K562 (cell line): ENCODE results near the gene GEMIN4. TPM values are rescaled to one million over a fixed set of nuclear protein-coding genes. Genes with fewer than 3 reads are reported as not detected.

ENCODE experiments used
- E2F6 ChIP-seq, 2 experiments: IDR thresholded peaks; 2 replicates each; pipeline ENCODE4 v1.6.1; 2011; ENCODE audit warnings: borderline replicate concordance in 1 of 2, control low read depth in 1 of 2, low read depth in 1 of 2, low read length in 1 of 2, mild to moderate bottlenecking in 1 of 2, mixed read lengths in 1 of 2, moderate library complexity in 1 of 2; ENCODE audit not compliant: insufficient read depth in 1 of 2, insufficient read length in 1 of 2, poor library complexity in 1 of 2, severe bottlenecking in 1 of 2; ENCODE audit errors: extremely low read depth in 1 of 2
- ETS2 ChIP-seq: IDR thresholded peaks from 2 replicates; pipeline ENCODE4 v1.6.1; 2016; ENCODE audit warnings: borderline replicate concordance, missing genetic modification characterization, mild to moderate bottlenecking, moderate library complexity, missing compliant biosample characterization; ENCODE audit not compliant: poor library complexity, severe bottlenecking
- ETV1 ChIP-seq: fragments of 450-650 bp; conservative IDR thresholded peaks from 2 replicates; pipeline ENCODE4 v1.6.1; 2016; ENCODE audit warnings: missing genetic modification characterization, control low read depth, low read depth, missing compliant biosample characterization
- HIVEP1 ChIP-seq: fragments of 250-450 bp; sonication (Bioruptor Pico); IDR thresholded peaks from 2 replicates; pipeline ENCODE4 v1.4.0; 2020; ENCODE audit warnings: mild to moderate bottlenecking
- ID3 ChIP-seq, 2 experiments: fragments of 250-450 bp in 1 of 2; fragments of 450-650 bp in 1 of 2; sonication (Bioruptor Pico) in 1 of 2; IDR thresholded peaks; 2 replicates each; pipeline versions ENCODE4 v1.6.1 to v1.8.0; 2016 to 2021; ENCODE audit warnings: mild to moderate bottlenecking in 2 of 2, moderate library complexity in 2 of 2, missing compliant biosample characterization in 1 of 2, missing genetic modification characterization in 1 of 2
- POLR2A ChIP-seq: fragments of 450-650 bp; conservative IDR thresholded peaks from 2 replicates; pipeline ENCODE4 v1.6.1; 2016
- SRSF7 ChIP-seq: fragments of 200-400 bp; formaldehyde crosslinking; optimal IDR thresholded peaks from 2 replicates; pipeline ENCODE3; 2017; ENCODE audit warnings: mild to moderate bottlenecking, low read depth, low read length
- ZNF324 ChIP-seq: fragments of 250-450 bp; sonication (Bioruptor Pico); IDR thresholded peaks from 2 replicates; pipeline ENCODE4 v1.4.0; 2020; ENCODE audit warnings: mild to moderate bottlenecking
- ZNF507 ChIP-seq: conservative IDR thresholded peaks from 2 replicates; pipeline ENCODE4 v1.6.1; 2017; ENCODE audit warnings: missing genetic modification characterization, missing compliant biosample characterization
- polyA plus RNA-seq, 8 experiments: library from polyadenylated mRNA; depleted of rRNA in 4 of 8; stranded (reverse) in 5 of 8; unstranded in 3 of 8; fragments of >200 nt; fragmentation: Nextera tagmentation in 2 of 8; fragmentation: Illumina TruSeq in 1 of 8; extraction: Ambion mirVana in 2 of 8; extraction: Trizol in 1 of 8; gene quantifications; 2 replicates each; pipeline versions ENCODE4 v1.2.1 to v1.2.3, GENCODE V29; 2011 to 2014; ENCODE audit warnings: inconsistent platforms in 1 of 8, missing spikeins in 1 of 8
- total RNA-seq, 7 experiments: library from RNA; depleted of rRNA in 6 of 7; stranded (reverse); fragments of >200 nt in 6 of 7; fragmentation: Illumina TruSeq in 2 of 7; extraction: Trizol in 2 of 7; gene quantifications; 2 replicates each; pipeline versions ENCODE4 v1.2.1 to v1.2.3, GENCODE V29; 2011 to 2021; ENCODE audit warnings: low replicate concordance in 1 of 7
- TF ChIP-seq, protein P1 (sequence below): fragments of 450-650 bp; IDR thresholded peaks from 2 replicates; pipeline ENCODE4 v1.6.1; 2016; ENCODE audit warnings: mild to moderate bottlenecking
- TF ChIP-seq, protein P2 (sequence below): fragments of 250-450 bp; sonication (Bioruptor Pico); IDR thresholded peaks from 2 replicates; pipeline ENCODE4 v1.5.0; 2021; ENCODE audit warnings: mild to moderate bottlenecking, moderate library complexity

GEMIN4 gene
- total and polyA plus RNA-seq, 9 of the 15 experiments (the other 6 are each of a cell fraction or from before 2014, with no cell fraction given): 1.8 to 42.5 (median 10.8) TPM

GRCh38 chr17:798246-798645 is 46.2 kb upstream of the GEMIN4 start (continued):
- TF ChIP-seq, protein P1, sequence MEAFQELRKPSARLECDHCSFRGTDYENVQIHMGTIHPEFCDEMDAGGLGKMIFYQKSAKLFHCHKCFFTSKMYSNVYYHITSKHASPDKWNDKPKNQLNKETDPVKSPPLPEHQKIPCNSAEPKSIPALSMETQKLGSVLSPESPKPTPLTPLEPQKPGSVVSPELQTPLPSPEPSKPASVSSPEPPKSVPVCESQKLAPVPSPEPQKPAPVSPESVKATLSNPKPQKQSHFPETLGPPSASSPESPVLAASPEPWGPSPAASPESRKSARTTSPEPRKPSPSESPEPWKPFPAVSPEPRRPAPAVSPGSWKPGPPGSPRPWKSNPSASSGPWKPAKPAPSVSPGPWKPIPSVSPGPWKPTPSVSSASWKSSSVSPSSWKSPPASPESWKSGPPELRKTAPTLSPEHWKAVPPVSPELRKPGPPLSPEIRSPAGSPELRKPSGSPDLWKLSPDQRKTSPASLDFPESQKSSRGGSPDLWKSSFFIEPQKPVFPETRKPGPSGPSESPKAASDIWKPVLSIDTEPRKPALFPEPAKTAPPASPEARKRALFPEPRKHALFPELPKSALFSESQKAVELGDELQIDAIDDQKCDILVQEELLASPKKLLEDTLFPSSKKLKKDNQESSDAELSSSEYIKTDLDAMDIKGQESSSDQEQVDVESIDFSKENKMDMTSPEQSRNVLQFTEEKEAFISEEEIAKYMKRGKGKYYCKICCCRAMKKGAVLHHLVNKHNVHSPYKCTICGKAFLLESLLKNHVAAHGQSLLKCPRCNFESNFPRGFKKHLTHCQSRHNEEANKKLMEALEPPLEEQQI: no peak
- TF ChIP-seq ID3 (CRISPR knock-in tag; IDR thresholded peaks at IDR 0.05): no peak
- no peak for TF ChIP-seq ID3 (tag; IDR thresholded peaks at IDR 0.05)
- no peak for TF ChIP-seq POLR2A
- TF ChIP-seq ETS2: no peak
- no peak for TF ChIP-seq ZNF507 (tag)
- no peak for TF ChIP-seq E2F6 (IDR thresholded peaks at IDR 0.05; ENCODE audit: borderline replicate concordance in 1 of 2, extremely low read depth in 1 of 2, insufficient read depth in 1 of 2, insufficient read length in 1 of 2, low read depth in 1 of 2, low read length in 1 of 2, poor library complexity in 1 of 2, severe bottlenecking in 1 of 2)
- no peak for TF ChIP-seq ZNF324
- no peak for TF ChIP-seq HIVEP1 (CRISPR knock-in tag)
- TF ChIP-seq SRSF7: no peak
- TF ChIP-seq ETV1 (tag): no peak
- TF ChIP-seq, protein P2, sequence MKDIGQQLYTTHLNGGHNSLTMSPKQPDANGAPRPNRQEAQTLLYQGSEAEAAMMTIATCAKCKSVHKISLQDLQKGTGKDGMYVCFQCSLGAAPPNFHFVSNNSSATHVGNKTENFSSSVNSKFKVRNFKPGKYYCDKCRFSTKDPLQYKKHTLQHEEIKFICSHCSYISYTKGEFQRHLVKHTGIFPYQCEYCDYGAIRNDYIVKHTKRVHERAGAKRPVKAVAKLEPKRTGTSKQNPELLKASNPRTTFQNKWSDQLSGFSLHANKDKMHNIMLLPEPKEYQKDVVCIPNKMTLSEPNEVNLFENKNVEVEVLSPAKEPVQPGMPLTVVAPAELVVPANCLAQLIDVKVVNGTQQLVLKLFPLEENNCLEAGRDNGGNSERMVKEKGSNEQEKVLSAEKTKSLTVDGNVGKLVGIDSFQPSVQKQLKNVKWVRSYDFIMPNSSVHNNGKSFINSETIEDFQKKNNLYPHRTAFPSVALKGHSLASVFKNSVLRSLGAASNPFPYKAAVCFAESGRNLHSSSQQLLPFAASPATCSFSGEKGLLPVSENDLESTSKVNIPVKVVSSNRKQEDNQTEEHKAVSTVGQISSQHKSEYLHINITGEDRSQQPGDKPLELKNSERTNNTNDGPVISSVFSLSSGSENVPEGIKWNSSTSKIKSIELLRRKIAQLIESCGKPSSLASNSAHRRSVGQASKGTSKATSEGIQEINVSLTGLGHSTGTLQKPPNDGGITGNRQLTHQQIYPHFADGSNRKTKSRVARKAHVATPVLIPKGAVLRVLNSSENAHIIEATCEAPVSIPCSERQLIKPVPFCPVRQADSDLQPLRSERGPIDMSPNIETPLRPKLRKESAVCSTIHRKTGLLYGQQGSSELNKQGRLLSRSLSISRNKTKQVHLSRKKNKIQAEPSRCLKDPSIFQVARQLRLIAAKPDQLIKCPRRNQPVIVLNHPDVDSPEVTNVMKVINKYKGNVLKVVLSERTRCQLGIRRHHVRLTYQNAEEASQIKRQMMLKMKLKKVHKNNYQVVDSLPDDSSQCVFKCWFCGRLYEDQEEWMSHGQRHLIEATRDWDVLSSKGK (CRISPR knock-in tag): no peak
- TF ChIP-seq, all 486 proteins: peak for 0
